ENCODE measurements around the gene ANKS1B. TPM values are rescaled to one million over a fixed set of nuclear protein-coding genes. Genes with fewer than 3 reads are reported as not detected.
A peak's percentile ranks its signal among the peaks of the same experiment; 100 is the strongest.
"Not testable (repeated sequence)": the region's sequence is repeated elsewhere in the genome, so short reads cannot be mapped to it uniquely, and the experiment has no call there.

ANKS1B gene
- total and polyA plus RNA-seq, 4 donors = 0.03 to 3.4 (median 0.53) TPM

- Histone ChIP-seq H3K4me1 (ENCODE audit: control insufficient read depth in 4 of 4, insufficient read depth in 4 of 4, low read length in 3 of 4) (no peaks in the 10 kb centered on the region), H3K27ac (ENCODE audit: low read depth in 1 of 2, low read length in 2 of 2) (no peak overlapping the region), H3K36me3 (ENCODE audit: control insufficient read depth in 4 of 4, insufficient read depth in 3 of 4, low read depth in 1 of 4, low read length in 3 of 4) (no peaks in the 10 kb centered on the region), H3K9me3 (ENCODE audit: control insufficient read depth in 4 of 4, low read length in 3 of 4) (no peaks in the 10 kb centered on the region), H3K9ac (ENCODE audit: low read depth in 1 of 2, low read length in 2 of 2) (no peak overlapping the region), H3K4me3 (ENCODE audit: low read depth in 1 of 3, low read length in 3 of 3) (no peak overlapping the region), H3K27me3 (ENCODE audit: control insufficient read depth in 4 of 4, insufficient read depth in 4 of 4, low read length in 3 of 4) (no peaks in the 10 kb centered on the region)
- WGBS = 89% methylated on average over 2 of the region's 2 CpGs
- DNase-seq (ENCODE audit: low spot score) = no peak
- no peak for TF ChIP-seq SP1 (IDR thresholded peaks at IDR 0.05)
Measured at GRCh38 chr12:98968896-98969295, 1015.8 kb downstream of the ANKS1B start.

- H3K4me3 ChIP-seq (ENCODE audit: low read depth in 1 of 3, low read length in 3 of 3); H3K9me3 ChIP-seq (ENCODE audit: control insufficient read depth in 4 of 4, low read length in 3 of 4); H3K4me1 ChIP-seq (ENCODE audit: control insufficient read depth in 4 of 4, insufficient read depth in 4 of 4, low read length in 3 of 4); H3K36me3 ChIP-seq (ENCODE audit: control insufficient read depth in 4 of 4, insufficient read depth in 3 of 4, low read depth in 1 of 4, low read length in 3 of 4); H3K9ac ChIP-seq (ENCODE audit: low read depth in 1 of 2, low read length in 2 of 2); DNase-seq (ENCODE audit: low spot score); H3K27ac ChIP-seq (ENCODE audit: low read depth in 1 of 2, low read length in 2 of 2); H3K27me3 ChIP-seq (ENCODE audit: control insufficient read depth in 4 of 4, insufficient read depth in 4 of 4, low read length in 3 of 4): not testable (repeated sequence)
- WGBS = 97% methylated on average over 5 of the region's 5 CpGs
Measured at GRCh38 chr12:98957135-98957534, 1027.6 kb downstream of the ANKS1B start.

GRCh38 chr12:98955284-98955683 lies 1029.5 kb downstream of the ANKS1B start:
- no peaks in the 10 kb centered on the region for H3K9me3 ChIP-seq (ENCODE audit: control insufficient read depth in 4 of 4, low read length in 3 of 4)
- no peaks in the 10 kb centered on the region for H3K4me1 ChIP-seq (ENCODE audit: control insufficient read depth in 4 of 4, insufficient read depth in 4 of 4, low read length in 3 of 4)
- H3K27ac ChIP-seq (ENCODE audit: low read depth in 1 of 2, low read length in 2 of 2) = no peak overlapping the region
- WGBS = 54% methylated on average over 4 of the region's 4 CpGs
- DNase-seq (ENCODE audit: low spot score) = no peak
- H3K36me3 ChIP-seq (ENCODE audit: control insufficient read depth in 4 of 4, insufficient read depth in 3 of 4, low read depth in 1 of 4, low read length in 3 of 4) = no peaks in the 10 kb centered on the region
- H3K9ac ChIP-seq (ENCODE audit: low read depth in 1 of 2, low read length in 2 of 2) = no peak overlapping the region
- TF ChIP-seq JUND (IDR thresholded peaks at IDR 0.05) (no peak), RAD21 (IDR thresholded peaks at IDR 0.05) (peak in 1 of 2 donors; percentile 37)
- no peaks in the 10 kb centered on the region for H3K27me3 ChIP-seq (ENCODE audit: control insufficient read depth in 4 of 4, insufficient read depth in 4 of 4, low read length in 3 of 4)
- H3K4me3 ChIP-seq (ENCODE audit: low read depth in 1 of 3, low read length in 3 of 3) = no peak overlapping the region

DNA sequence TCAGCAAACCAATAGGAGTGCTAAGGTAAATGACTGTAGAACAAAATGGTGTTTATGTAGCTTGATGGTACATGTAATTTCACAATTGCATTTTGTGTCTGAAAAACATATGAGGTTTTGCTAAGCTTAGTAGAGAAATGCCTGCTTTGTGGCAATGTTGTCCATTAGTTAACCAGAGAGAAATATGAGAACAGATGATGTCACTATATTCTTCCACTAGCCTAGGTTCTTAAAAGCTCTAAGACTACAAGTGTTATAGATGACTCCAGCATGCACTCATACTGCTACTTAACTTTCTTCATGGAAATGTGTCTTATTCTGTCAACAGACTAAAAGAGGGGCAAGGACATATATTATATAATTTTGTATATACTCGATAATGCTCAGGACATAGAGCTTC lies 1030.2 kb downstream of the ANKS1B start:
- no peak overlapping the region for H3K27ac ChIP-seq (ENCODE audit: low read depth in 1 of 2, low read length in 2 of 2)
- TF ChIP-seq ZBTB33 (IDR thresholded peaks at IDR 0.05) (no peak), RAD21 (IDR thresholded peaks at IDR 0.05) (no peak), TAF1 (conservative IDR thresholded peaks at IDR 0.05) (no peak), HNF4G (IDR thresholded peaks at IDR 0.05) (no peak), NR2F2 (IDR thresholded peaks at IDR 0.05) (no peak), YY1 (IDR thresholded peaks at IDR 0.05) (no peak), SP1 (IDR thresholded peaks at IDR 0.05) (no peak), JUND (IDR thresholded peaks at IDR 0.05) (no peak), RXRA (IDR thresholded peaks at IDR 0.05) (no peak), FOXA1 (IDR thresholded peaks at IDR 0.05) (no peak), ATF3 (IDR thresholded peaks at IDR 0.05) (no peak)
- TF ChIP-seq, protein P1, sequence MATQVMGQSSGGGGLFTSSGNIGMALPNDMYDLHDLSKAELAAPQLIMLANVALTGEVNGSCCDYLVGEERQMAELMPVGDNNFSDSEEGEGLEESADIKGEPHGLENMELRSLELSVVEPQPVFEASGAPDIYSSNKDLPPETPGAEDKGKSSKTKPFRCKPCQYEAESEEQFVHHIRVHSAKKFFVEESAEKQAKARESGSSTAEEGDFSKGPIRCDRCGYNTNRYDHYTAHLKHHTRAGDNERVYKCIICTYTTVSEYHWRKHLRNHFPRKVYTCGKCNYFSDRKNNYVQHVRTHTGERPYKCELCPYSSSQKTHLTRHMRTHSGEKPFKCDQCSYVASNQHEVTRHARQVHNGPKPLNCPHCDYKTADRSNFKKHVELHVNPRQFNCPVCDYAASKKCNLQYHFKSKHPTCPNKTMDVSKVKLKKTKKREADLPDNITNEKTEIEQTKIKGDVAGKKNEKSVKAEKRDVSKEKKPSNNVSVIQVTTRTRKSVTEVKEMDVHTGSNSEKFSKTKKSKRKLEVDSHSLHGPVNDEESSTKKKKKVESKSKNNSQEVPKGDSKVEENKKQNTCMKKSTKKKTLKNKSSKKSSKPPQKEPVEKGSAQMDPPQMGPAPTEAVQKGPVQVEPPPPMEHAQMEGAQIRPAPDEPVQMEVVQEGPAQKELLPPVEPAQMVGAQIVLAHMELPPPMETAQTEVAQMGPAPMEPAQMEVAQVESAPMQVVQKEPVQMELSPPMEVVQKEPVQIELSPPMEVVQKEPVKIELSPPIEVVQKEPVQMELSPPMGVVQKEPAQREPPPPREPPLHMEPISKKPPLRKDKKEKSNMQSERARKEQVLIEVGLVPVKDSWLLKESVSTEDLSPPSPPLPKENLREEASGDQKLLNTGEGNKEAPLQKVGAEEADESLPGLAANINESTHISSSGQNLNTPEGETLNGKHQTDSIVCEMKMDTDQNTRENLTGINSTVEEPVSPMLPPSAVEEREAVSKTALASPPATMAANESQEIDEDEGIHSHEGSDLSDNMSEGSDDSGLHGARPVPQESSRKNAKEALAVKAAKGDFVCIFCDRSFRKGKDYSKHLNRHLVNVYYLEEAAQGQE (IDR thresholded peaks at IDR 0.05) = no peak
- TF ChIP-seq, protein P2, sequence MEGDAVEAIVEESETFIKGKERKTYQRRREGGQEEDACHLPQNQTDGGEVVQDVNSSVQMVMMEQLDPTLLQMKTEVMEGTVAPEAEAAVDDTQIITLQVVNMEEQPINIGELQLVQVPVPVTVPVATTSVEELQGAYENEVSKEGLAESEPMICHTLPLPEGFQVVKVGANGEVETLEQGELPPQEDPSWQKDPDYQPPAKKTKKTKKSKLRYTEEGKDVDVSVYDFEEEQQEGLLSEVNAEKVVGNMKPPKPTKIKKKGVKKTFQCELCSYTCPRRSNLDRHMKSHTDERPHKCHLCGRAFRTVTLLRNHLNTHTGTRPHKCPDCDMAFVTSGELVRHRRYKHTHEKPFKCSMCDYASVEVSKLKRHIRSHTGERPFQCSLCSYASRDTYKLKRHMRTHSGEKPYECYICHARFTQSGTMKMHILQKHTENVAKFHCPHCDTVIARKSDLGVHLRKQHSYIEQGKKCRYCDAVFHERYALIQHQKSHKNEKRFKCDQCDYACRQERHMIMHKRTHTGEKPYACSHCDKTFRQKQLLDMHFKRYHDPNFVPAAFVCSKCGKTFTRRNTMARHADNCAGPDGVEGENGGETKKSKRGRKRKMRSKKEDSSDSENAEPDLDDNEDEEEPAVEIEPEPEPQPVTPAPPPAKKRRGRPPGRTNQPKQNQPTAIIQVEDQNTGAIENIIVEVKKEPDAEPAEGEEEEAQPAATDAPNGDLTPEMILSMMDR (IDR thresholded peaks at IDR 0.05; ENCODE audit: low read depth, low read length, missing input control) = no peak

More for the DNA sequence above, 1030.2 kb downstream of the ANKS1B start:
- Histone ChIP-seq H3K4me3 (ENCODE audit: low read depth in 1 of 3, low read length in 3 of 3) (no peak overlapping the region), H3K36me3 (ENCODE audit: control insufficient read depth in 4 of 4, insufficient read depth in 3 of 4, low read depth in 1 of 4, low read length in 3 of 4) (no peaks in the 10 kb centered on the region), H3K27me3 (ENCODE audit: control insufficient read depth in 4 of 4, insufficient read depth in 4 of 4, low read length in 3 of 4) (no peaks in the 10 kb centered on the region), H3K9me3 (ENCODE audit: control insufficient read depth in 4 of 4, low read length in 3 of 4) (no peaks in the 10 kb centered on the region), H3K9ac (ENCODE audit: low read depth in 1 of 2, low read length in 2 of 2) (no peak overlapping the region), H3K4me1 (ENCODE audit: control insufficient read depth in 4 of 4, insufficient read depth in 4 of 4, low read length in 3 of 4) (no peaks in the 10 kb centered on the region)
- 91% methylated on average over 1 of the region's 1 CpG for WGBS
- DNase-seq (ENCODE audit: low spot score) = no peak
